SU-DHL-6 (cell line): ENCODE data around the gene TMEM95.

ENCODE experiments used
- CTCF ChIP-seq: fragments of 200-600 bp; sonication (generic); IDR thresholded peaks from one replicate; pipeline ENCODE4 v1.5.1; 2017; ENCODE audit warnings: antibody characterized with exemption, mild to moderate bottlenecking, low read length, moderate library complexity; ENCODE audit not compliant: insufficient read depth, poor library complexity, severe bottlenecking
- EZH2phosphoT487 ChIP-seq: fragments of 200-600 bp; sonication (generic), shearing (Covaris generic); conservative IDR thresholded peaks from 2 replicates; pipeline ENCODE4 v1.6.1; 2018; ENCODE audit warnings: mild to moderate bottlenecking, antibody characterized with exemption, low read length, moderate library complexity, mixed read lengths

- TF ChIP-seq EZH2phosphoT487 (no peak), CTCF (no peak)
Observed at GRCh38 chr17:7403043-7403726, 48.2 kb downstream of the TMEM95 start.
